Testis (tissue), 2 donors: ENCODE measurements around the gene CDKAL1.

Source experiments
- POLR2A ChIP-seq: fragments of 450-650 bp; IDR thresholded peaks from one replicate; pipeline ENCODE4 v1.6.1; 2017; ENCODE audit warnings: antibody characterized with exemption, mild to moderate bottlenecking, moderate library complexity
- TF ChIP-seq, protein P1 (sequence below), 3 experiments: fragments of 450-650 bp in 2 of 3; fragments of 200-600 bp in 1 of 3; sonication (generic) in 1 of 3; IDR thresholded peaks; one replicate each; pipeline ENCODE4 v1.5.1; 2016 to 2019; ENCODE audit warnings: antibody characterized with exemption in 3 of 3, mild to moderate bottlenecking in 2 of 3, moderate library complexity in 1 of 3

DNA sequence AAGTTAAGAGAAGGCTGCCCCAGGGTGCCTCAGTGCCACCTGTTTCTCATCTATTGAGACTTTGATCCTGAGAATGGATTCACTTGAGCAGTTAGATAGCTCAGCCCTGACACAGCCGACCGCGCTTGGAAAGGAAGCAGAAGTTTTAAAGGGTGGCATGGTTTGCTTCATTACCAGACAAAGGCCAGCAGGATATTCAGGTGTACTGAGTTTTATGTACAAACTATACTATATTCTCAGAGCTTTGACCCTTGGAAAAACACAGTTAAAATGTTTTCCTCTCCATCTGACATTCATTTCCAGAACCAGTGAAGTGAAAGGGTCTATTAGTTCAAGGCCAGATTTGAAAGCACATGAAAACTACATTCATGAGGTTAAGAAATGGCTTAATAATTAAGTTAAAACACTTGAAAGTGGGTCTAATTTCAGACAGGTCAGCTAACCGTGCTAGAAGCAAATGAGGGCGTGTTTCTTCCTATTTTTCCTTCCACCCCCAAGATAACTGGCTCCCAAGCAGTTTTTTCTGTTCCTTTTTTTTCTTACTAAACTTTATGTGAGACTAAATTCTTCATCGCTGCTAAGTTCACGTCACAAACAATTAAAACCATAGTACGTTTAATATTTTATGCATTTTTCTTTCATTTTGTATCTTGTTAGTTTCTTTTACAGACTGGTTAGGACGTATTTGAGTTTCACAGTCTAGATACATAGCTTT lies 674.0 kb downstream of the CDKAL1 start:
- TF ChIP-seq, protein P1, sequence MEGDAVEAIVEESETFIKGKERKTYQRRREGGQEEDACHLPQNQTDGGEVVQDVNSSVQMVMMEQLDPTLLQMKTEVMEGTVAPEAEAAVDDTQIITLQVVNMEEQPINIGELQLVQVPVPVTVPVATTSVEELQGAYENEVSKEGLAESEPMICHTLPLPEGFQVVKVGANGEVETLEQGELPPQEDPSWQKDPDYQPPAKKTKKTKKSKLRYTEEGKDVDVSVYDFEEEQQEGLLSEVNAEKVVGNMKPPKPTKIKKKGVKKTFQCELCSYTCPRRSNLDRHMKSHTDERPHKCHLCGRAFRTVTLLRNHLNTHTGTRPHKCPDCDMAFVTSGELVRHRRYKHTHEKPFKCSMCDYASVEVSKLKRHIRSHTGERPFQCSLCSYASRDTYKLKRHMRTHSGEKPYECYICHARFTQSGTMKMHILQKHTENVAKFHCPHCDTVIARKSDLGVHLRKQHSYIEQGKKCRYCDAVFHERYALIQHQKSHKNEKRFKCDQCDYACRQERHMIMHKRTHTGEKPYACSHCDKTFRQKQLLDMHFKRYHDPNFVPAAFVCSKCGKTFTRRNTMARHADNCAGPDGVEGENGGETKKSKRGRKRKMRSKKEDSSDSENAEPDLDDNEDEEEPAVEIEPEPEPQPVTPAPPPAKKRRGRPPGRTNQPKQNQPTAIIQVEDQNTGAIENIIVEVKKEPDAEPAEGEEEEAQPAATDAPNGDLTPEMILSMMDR (IDR thresholded peaks at IDR 0.05), result no peak
- no peak for TF ChIP-seq POLR2A
